ENCODE results near the gene DGKD. TPM values are rescaled to one million over a fixed set of nuclear protein-coding genes. Genes with fewer than 3 reads are reported as not detected.

The DGKD gene
- total RNA-seq, 6 experiments from 2014 or later, result 8.1 to 12.2 (median 10.3) TPM

DNA sequence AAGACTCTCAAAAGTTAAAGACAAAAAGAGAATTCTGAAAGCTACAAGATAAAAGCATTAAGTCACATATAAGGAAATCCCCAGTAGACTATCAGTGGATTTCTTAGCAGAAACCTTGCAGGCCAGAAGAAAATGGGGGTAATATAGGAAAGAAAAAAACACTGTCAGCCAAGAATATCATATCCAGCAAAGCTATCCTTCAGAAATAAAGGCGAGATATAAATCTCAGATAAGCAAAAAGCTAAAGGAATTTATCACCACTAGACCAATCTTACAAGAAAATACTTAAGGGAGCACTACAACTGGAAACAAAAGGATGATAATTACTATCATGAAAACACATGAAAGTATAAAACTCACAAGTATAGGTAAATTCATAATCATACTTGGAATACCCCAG is 149.2 kb downstream of the DGKD start:
- peaks cover 22% of the 10 kb centered on the region for H3K4me1 Mint-ChIP-seq (ENCODE audit: low read depth)
- no peak for DNase-seq
- H3K4me3 Mint-ChIP-seq, result no peak overlapping the region
- no peak overlapping the region for H3K27ac Mint-ChIP-seq
- peaks cover 16% of the 10 kb centered on the region for H3K9me3 Mint-ChIP-seq
- no peaks in the 10 kb centered on the region; the same call in 1 of the 2 replicates for H3K27me3 Mint-ChIP-seq (ENCODE audit: insufficient read depth)
- TF ChIP-seq, protein P1, sequence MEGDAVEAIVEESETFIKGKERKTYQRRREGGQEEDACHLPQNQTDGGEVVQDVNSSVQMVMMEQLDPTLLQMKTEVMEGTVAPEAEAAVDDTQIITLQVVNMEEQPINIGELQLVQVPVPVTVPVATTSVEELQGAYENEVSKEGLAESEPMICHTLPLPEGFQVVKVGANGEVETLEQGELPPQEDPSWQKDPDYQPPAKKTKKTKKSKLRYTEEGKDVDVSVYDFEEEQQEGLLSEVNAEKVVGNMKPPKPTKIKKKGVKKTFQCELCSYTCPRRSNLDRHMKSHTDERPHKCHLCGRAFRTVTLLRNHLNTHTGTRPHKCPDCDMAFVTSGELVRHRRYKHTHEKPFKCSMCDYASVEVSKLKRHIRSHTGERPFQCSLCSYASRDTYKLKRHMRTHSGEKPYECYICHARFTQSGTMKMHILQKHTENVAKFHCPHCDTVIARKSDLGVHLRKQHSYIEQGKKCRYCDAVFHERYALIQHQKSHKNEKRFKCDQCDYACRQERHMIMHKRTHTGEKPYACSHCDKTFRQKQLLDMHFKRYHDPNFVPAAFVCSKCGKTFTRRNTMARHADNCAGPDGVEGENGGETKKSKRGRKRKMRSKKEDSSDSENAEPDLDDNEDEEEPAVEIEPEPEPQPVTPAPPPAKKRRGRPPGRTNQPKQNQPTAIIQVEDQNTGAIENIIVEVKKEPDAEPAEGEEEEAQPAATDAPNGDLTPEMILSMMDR (IDR thresholded peaks at IDR 0.05), result no peak
- H3K36me3 Mint-ChIP-seq (ENCODE audit: low read depth), result peaks cover 60% of the 10 kb centered on the region

DNA sequence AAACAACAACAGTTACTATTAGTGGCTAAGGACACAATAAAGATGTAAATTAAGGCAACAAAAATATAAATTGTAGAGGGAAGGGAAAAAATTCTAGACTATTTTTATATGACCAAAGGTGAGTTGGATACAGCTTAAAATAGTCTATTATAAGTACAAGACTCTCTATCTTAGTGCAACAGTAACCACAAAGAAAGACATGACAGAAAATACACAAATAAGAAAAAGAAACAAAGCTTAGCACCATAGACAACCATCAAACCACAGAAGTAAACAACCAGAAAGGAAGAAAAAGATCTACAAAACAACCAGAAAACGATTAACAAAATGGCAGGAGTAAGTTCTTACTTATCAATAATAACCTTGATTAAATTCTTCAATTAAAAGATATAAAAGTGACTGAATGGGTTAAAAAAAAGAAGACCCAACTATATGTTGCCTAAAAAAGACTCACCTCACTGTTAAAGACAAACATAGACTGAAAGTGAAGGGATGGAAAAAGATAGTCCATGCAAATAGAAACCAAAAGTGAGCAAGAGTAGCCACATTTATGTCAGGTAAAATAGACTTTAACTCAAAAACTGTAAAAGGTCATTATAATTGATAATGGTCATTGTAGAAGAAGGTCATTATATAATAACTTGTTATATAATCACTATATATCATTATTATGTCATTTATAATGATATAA is 149.8 kb downstream of the DGKD start:
- H3K36me3 Mint-ChIP-seq (ENCODE audit: low read depth), result peaks cover 57% of the 10 kb centered on the region
- no peak overlapping the region for H3K27ac Mint-ChIP-seq
- peaks cover 16% of the 10 kb centered on the region for H3K9me3 Mint-ChIP-seq
- H3K4me3 Mint-ChIP-seq, result no peak overlapping the region
- DNase-seq, result no peak
- TF ChIP-seq, protein P1 (IDR thresholded peaks at IDR 0.05), result no peak
- H3K27me3 Mint-ChIP-seq (ENCODE audit: insufficient read depth), result no peaks in the 10 kb centered on the region; the same call in 1 of the 2 replicates
- H3K4me1 Mint-ChIP-seq (ENCODE audit: low read depth), result peaks cover 22% of the 10 kb centered on the region

DNA sequence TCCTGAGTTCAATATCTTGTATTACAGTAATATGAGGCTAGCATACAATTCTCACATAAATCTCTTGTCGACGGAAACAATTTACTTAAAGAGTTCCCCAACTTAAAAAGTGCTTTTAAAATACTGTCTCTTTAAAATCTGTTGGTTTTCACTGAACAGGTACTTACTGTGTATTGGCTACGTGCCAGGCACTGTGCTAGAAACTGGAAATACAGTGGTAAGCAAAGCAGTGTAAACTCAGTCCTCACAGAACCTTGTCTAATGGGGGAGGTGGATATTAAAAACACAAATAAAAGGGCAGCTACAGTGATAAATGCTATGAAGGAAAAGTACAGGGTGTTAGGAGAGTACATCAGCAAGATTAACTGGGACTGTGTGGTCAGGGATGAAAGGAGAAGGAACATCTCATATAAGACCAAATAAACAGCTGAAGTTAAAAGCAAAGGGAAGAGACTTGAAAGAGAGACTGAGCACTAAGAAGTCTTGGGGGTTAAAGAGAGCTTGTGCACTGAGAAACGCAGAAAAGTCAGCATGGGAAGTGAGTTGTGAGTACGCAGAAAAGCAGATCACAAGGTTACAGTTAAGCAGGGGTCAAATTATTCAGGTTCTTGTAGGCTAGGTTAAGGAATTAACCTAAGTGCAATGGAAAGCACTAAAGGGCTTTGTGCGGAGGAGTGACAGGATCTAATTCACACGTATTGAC is 159.8 kb downstream of the DGKD start:
- Mint-ChIP-seq H3K27ac (no peak overlapping the region), H3K36me3 (ENCODE audit: low read depth) (peaks cover 7% of the 10 kb centered on the region), H3K27me3 (ENCODE audit: insufficient read depth) (no peaks in the 10 kb centered on the region), H3K4me3 (no peak overlapping the region), H3K9me3 (no peaks in the 10 kb centered on the region), H3K4me1 (ENCODE audit: low read depth) (no peaks in the 10 kb centered on the region)
- no peak for DNase-seq
- TF ChIP-seq, protein P1 (IDR thresholded peaks at IDR 0.05), result no peak

DNA sequence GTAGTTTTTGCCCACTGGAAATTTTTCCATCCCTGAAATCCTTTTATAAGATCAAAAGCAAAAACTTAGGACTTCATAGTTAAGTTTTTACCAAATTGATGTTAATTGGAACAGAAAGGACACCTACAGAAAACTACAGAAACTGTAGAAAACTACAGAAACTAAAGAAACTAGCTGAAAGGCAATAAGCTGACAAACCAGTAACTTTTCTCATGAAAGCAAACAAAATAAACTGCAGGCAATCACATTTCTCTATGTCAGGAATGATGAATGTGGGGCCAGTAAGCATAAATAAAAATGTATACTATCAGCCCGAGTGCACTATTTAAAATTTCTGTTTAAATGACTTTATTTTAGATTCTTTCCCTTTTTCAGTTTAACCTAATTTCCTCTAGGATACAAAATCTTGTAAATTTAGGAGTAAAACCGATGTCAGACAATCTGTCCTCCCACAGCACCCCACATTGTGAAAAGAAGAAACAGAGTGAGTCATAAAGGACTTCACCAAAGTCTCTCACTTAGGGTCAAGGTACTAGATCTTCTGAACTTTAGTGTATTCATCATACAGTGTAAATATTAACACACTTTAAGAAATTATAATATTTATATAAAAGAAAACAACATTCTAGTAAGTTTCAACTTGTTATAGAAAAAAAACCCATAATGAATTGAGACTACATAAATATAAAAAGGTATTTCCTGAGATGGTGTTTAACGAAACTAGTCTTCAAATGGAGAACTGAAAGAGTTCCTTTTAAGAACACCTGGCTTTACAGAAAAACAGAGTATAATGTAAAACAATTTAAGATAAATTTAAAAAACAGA is 165.7 kb downstream of the DGKD start:
- Mint-ChIP-seq H3K27ac (no peak overlapping the region), H3K9me3 (no peaks in the 10 kb centered on the region), H3K4me3 (no peak overlapping the region), H3K36me3 (ENCODE audit: low read depth) (peaks cover 30% of the 10 kb centered on the region), H3K27me3 (ENCODE audit: insufficient read depth) (no peaks in the 10 kb centered on the region), H3K4me1 (ENCODE audit: low read depth) (no peaks in the 10 kb centered on the region)
- TF ChIP-seq, protein P1 (IDR thresholded peaks at IDR 0.05), result no peak
- no peak for DNase-seq

Other genes starting within 250 kb of the DGKD start
- 10 to 100 TPM; 19.7 to 22.8 (median 21.6) TPM for gene ATG16L1, start 102.8 kb upstream of the DGKD start, total RNA-seq (2021; fragmentation: NEBNext Ultra II Directional; extraction: Animal tissue kit (Norgen Biotek cat#: 25700))
- gene SAG, start 46.7 kb upstream of the DGKD start, total RNA-seq (2021; fragmentation: NEBNext Ultra II Directional; extraction: Animal tissue kit (Norgen Biotek cat#: 25700)), result not detected
- 10 to 100 TPM; 22.8 to 27.4 (median 24.3) TPM for gene USP40, start 212.3 kb downstream of the DGKD start, total RNA-seq (2021; fragmentation: NEBNext Ultra II Directional; extraction: Animal tissue kit (Norgen Biotek cat#: 25700))